Fibroblast of mammary gland (primary cell): ENCODE measurements around the gene KCNS1.
A peak's percentile ranks its signal among the peaks of the same experiment; 100 is the strongest.

ENCODE experiments used
- DNase-seq: peaks from one replicate; pipeline ENCODE4 v3.0.0-alpha.2; 2010; ENCODE audit warnings: low read depth
- H3K4me3 ChIP-seq: 2 replicates; pipeline ENCODE4 v1.5.1; 2011; ENCODE audit warnings: low read depth, mild to moderate bottlenecking, low read length, moderate library complexity; ENCODE audit not compliant: control insufficient read depth
- TF ChIP-seq, protein P1 (sequence below): conservative IDR thresholded peaks from 2 replicates; pipeline ENCODE4 v1.5.1; 2011; ENCODE audit warnings: low read depth, low read length, inconsistent platforms; ENCODE audit not compliant: control insufficient read depth, insufficient read depth

The KCNS1 gene

DNA sequence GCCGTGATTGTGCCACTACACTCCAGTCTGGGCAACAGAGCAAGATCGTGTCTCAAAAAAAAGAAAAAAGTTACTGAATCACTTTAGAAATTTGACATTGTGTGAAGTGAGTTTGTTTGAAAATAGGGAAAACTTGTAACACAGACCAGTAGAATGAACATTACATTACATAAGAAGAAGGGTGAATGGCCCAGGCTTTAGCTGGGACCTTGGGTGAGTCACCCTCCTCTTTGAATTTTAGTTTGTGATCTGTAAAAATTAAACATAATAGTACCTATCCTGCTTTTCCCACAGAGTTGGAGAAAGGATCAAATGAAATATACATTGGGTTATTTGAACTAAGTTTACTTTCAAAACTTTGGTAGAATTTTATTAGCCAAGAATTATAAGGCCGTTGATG is 56.3 kb downstream of the KCNS1 start:
- H3K4me3 ChIP-seq: no peak overlapping the region
- no peak for DNase-seq
- TF ChIP-seq, protein P1, sequence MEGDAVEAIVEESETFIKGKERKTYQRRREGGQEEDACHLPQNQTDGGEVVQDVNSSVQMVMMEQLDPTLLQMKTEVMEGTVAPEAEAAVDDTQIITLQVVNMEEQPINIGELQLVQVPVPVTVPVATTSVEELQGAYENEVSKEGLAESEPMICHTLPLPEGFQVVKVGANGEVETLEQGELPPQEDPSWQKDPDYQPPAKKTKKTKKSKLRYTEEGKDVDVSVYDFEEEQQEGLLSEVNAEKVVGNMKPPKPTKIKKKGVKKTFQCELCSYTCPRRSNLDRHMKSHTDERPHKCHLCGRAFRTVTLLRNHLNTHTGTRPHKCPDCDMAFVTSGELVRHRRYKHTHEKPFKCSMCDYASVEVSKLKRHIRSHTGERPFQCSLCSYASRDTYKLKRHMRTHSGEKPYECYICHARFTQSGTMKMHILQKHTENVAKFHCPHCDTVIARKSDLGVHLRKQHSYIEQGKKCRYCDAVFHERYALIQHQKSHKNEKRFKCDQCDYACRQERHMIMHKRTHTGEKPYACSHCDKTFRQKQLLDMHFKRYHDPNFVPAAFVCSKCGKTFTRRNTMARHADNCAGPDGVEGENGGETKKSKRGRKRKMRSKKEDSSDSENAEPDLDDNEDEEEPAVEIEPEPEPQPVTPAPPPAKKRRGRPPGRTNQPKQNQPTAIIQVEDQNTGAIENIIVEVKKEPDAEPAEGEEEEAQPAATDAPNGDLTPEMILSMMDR: no peak

DNA sequence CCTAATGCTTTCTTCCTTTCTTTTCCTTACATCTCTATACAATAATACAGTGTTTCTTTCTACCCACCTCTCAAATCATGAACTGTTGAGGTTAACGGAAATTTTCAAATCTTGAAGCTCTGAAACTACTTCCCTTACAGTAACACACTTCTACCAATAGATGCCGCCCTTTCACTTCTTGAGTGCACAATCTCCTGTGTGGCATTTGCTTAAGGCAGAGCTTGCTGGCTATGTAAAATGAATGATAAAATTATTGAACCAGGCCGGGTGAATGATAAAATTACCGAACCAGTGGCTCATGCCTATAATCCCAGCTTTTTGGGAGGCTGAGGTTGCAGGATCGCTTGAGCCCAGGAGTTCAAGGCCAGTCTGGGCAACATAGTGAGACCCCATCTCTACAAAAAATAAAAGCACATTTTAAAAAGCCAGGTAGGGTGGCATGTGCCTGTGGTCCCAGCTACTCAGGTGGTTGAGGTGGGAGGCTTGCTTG is 56.8 kb downstream of the KCNS1 start:
- DNase-seq: peak; percentile 86
- no peak overlapping the region for H3K4me3 ChIP-seq
- TF ChIP-seq, protein P1: peak; percentile 97

DNA sequence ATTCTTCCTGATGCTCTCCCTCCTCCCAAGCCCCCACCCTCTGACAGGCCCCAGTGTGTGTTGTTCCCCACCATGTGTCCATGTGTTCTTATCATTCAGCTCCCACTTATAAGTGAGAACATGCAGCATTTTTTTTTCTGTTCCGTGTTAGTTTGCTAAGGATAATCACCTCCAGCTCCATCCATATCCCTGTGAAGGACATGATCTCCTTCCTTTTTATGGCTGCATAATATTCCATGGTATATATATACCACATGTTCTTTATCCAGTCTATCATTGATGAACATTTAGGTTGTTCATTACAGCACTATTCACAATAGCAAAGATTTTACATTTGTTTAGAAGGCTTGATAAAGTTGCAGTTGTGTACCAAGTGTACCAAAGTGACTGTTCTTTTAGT is 57.9 kb downstream of the KCNS1 start:
- no peak overlapping the region for H3K4me3 ChIP-seq
- TF ChIP-seq, protein P1: no peak
- no peak for DNase-seq
